ENCODE data around the gene ADAMTS6. TPM values are rescaled to one million over a fixed set of nuclear protein-coding genes. Genes with fewer than 3 reads are reported as not detected.

The ADAMTS6 gene
- total and polyA plus RNA-seq, 2 of the 13 experiments (the other 11 are each of a cell fraction or from before 2014, with no cell fraction given): 3.1 to 8.2 TPM

DNA sequence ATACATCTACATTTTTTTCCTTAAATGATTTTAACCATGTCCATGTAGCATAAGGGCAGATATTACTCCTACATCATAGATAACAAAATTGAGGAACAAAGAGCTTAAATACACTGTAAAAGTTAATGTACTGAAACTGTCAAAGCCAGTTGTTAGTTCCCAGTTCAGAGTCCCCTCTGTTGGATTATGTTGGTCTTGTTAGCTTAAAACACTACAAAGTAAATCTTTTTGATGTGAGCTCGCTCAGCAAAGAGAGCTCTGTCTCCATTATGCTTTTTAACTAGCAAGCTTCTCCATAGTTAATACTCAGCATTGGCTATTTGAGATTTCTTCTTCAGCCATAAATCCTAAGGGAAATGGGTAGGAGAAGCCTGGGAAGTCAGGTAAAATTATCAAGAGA lies 149.1 kb downstream of the ADAMTS6 start (continued):
- TF ChIP-seq, protein P1, sequence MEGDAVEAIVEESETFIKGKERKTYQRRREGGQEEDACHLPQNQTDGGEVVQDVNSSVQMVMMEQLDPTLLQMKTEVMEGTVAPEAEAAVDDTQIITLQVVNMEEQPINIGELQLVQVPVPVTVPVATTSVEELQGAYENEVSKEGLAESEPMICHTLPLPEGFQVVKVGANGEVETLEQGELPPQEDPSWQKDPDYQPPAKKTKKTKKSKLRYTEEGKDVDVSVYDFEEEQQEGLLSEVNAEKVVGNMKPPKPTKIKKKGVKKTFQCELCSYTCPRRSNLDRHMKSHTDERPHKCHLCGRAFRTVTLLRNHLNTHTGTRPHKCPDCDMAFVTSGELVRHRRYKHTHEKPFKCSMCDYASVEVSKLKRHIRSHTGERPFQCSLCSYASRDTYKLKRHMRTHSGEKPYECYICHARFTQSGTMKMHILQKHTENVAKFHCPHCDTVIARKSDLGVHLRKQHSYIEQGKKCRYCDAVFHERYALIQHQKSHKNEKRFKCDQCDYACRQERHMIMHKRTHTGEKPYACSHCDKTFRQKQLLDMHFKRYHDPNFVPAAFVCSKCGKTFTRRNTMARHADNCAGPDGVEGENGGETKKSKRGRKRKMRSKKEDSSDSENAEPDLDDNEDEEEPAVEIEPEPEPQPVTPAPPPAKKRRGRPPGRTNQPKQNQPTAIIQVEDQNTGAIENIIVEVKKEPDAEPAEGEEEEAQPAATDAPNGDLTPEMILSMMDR (CRISPR knock-in tag; IDR thresholded peaks at IDR 0.05): no peak
- TF ChIP-seq KLF9 (CRISPR knock-in tag; IDR thresholded peaks at IDR 0.05; ENCODE audit: low read depth) (0 out of 2 replicates have a peak, but pooled peaks have one; percentile 42), FOXA3 (CRISPR knock-in tag; IDR thresholded peaks at IDR 0.05) (peak; percentile 27; the same call in 1 of the 2 replicates), PPARG (CRISPR knock-in tag; conservative IDR thresholded peaks at IDR 0.05) (0 out of 2 replicates have a peak, but pooled peaks have one; percentile 19)

DNA sequence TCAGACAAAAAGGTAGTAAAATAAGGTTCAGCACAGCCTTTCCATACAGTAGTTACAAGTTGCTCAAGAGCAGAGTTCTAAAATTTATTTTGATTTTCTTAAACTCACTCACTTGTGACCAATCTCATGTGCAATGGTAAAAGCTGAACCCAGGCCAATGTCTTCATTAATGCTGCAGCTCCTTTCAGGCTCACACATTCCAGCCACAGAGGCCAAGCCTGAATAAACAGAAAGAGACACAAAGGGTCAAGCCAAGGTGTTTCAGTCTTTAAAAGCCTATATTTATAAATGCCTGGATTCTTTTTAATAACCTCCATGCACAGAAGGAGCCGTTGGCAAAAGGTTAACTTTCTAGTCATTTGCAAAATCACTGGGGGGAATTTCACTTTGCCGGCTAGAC lies 152.5 kb downstream of the ADAMTS6 start:
- no peaks in the 10 kb centered on the region for H3K79me2 ChIP-seq (ENCODE audit: insufficient read depth, low read length)
- H3K4me3 ChIP-seq (replicated peaks in 1 of 3; ENCODE audit: insufficient read depth in 1 of 3, low read depth in 2 of 3, low read length in 3 of 3): no peak overlapping the region
- ChIA-PET POLR2A (no interaction called here), CTCF (ENCODE audit: low intra/inter-chr PET ratio, low total read pairs) (no interaction called here)
- peak overlapping the region; percentile 29; the same call in 1 of the 2 replicates for H3K4me2 ChIP-seq (ENCODE audit: low read depth, low read length)
- no peaks in the 10 kb centered on the region for H3K36me3 ChIP-seq (replicated peaks in 1 of 2; ENCODE audit: control insufficient read depth in 1 of 2, insufficient read depth in 2 of 2, low read length in 2 of 2)
- FAIRE-seq (no peak), DNase-seq (ENCODE audit: low spot score) (peak; percentile 54), ATAC-seq (peak; percentile 86)
- H3K9me3 ChIP-seq (ENCODE audit: low read length): no peaks in the 10 kb centered on the region
- WGBS (ENCODE audit: low lambda C conversion rate): 7% methylated on average over 2 of the region's 2 CpGs
- H3K9ac ChIP-seq (ENCODE audit: insufficient read depth, low read depth, low read length): no peak overlapping the region
- no peak overlapping the region for H2AFZ ChIP-seq (ENCODE audit: low read length)
- BruUV-seq (replicated peaks): no TSS peak
- peaks cover 54% of the 10 kb centered on the region for H3K4me1 ChIP-seq (ENCODE audit: insufficient read depth, low read length)
- in situ Hi-C loops (cut with HindIII; ENCODE audit: extremely low pct_ligation_motif_present, low pct_unique_long_range_greater_than_20kb): no loop called here
- intact Hi-C loops (cut with micrococcal nuclease; ENCODE audit: unreplicated experiment): loop anchor here (5.0 kb wide), 1 partner anchor 153 kb away; the partner anchor contains the start of gene ADAMTS6
- peak overlapping the region; percentile 23 for H3K27ac ChIP-seq (ENCODE audit: extremely low read length, insufficient read depth, low read length)
- no peaks in the 10 kb centered on the region for H3K27me3 ChIP-seq (ENCODE audit: control insufficient read depth in 1 of 2, insufficient read depth in 2 of 2, low read length in 2 of 2)
- H4K20me1 ChIP-seq (ENCODE audit: insufficient read depth, low read length): no peaks in the 10 kb centered on the region
- no peak for TF ChIP-seq ZNF180 (CRISPR knock-in tag; IDR thresholded peaks at IDR 0.05; ENCODE audit: borderline replicate concordance, low read depth)
- TF ChIP-seq KDM5B (CRISPR knock-in tag; IDR thresholded peaks at IDR 0.05; ENCODE audit: borderline replicate concordance): no peak
- TF ChIP-seq ZNF652 (CRISPR knock-in tag; IDR thresholded peaks at IDR 0.05; ENCODE audit: borderline replicate concordance, low read depth): 0 out of 2 replicates have a peak, but pooled peaks have one; percentile 25
- TF ChIP-seq NAIF1 (CRISPR knock-in tag; IDR thresholded peaks at IDR 0.05; ENCODE audit: borderline replicate concordance): no peak
- TF ChIP-seq, protein P2, sequence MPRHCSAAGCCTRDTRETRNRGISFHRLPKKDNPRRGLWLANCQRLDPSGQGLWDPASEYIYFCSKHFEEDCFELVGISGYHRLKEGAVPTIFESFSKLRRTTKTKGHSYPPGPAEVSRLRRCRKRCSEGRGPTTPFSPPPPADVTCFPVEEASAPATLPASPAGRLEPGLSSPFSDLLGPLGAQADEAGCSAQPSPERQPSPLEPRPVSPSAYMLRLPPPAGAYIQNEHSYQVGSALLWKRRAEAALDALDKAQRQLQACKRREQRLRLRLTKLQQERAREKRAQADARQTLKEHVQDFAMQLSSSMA (CRISPR knock-in tag; IDR thresholded peaks at IDR 0.05): no peak
- no peak for TF ChIP-seq CBX2 (IDR thresholded peaks at IDR 0.05; ENCODE audit: low read depth, low read length)
- no peak for TF ChIP-seq CBX2 (CRISPR knock-in tag; IDR thresholded peaks at IDR 0.05; ENCODE audit: low read depth)
- no peak for TF ChIP-seq HNRNPK (IDR thresholded peaks at IDR 0.05; ENCODE audit: low read depth, low read length, poor library complexity, severe bottlenecking)
- TF ChIP-seq, protein P3, sequence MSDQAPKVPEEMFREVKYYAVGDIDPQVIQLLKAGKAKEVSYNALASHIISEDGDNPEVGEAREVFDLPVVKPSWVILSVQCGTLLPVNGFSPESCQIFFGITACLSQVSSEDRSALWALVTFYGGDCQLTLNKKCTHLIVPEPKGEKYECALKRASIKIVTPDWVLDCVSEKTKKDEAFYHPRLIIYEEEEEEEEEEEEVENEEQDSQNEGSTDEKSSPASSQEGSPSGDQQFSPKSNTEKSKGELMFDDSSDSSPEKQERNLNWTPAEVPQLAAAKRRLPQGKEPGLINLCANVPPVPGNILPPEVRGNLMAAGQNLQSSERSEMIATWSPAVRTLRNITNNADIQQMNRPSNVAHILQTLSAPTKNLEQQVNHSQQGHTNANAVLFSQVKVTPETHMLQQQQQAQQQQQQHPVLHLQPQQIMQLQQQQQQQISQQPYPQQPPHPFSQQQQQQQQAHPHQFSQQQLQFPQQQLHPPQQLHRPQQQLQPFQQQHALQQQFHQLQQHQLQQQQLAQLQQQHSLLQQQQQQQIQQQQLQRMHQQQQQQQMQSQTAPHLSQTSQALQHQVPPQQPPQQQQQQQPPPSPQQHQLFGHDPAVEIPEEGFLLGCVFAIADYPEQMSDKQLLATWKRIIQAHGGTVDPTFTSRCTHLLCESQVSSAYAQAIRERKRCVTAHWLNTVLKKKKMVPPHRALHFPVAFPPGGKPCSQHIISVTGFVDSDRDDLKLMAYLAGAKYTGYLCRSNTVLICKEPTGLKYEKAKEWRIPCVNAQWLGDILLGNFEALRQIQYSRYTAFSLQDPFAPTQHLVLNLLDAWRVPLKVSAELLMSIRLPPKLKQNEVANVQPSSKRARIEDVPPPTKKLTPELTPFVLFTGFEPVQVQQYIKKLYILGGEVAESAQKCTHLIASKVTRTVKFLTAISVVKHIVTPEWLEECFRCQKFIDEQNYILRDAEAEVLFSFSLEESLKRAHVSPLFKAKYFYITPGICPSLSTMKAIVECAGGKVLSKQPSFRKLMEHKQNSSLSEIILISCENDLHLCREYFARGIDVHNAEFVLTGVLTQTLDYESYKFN (CRISPR knock-in tag; conservative IDR thresholded peaks at IDR 0.05): 0 out of 2 replicates have a peak, but pooled peaks have one; percentile 13
- TF ChIP-seq, protein P4, sequence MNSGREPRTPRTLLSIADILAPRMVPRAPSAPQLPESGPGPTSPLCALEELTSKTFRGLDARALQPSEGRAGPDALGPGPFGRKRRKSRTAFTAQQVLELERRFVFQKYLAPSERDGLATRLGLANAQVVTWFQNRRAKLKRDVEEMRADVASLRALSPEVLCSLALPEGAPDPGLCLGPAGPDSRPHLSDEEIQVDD (CRISPR knock-in tag; IDR thresholded peaks at IDR 0.05; ENCODE audit: borderline replicate concordance): no peak
- TF ChIP-seq GABPA (IDR thresholded peaks at IDR 0.05; ENCODE audit: low read depth, low read length): no peak
- TF ChIP-seq GABPA (CRISPR knock-in tag; IDR thresholded peaks at IDR 0.05; ENCODE audit: low read depth): no peak
